HS-5 (cell line): ENCODE measurements around the gene KRT82.
"Not testable (repeated sequence)": the region's sequence is repeated elsewhere in the genome, so short reads cannot be mapped to it uniquely, and the experiment has no call there.

Experiments used
- DNase-seq: peaks from one replicate; pipeline ENCODE4 v3.0.0-alpha.2; 2012; ENCODE audit warnings: low read depth

Gene KRT82

GRCh38 chr12:52410589-52411248 lies 4.6 kb upstream of the KRT82 start:
- DNase-seq: not testable (repeated sequence)

GRCh38 chr12:52407918-52408317 lies 1.8 kb upstream of the KRT82 start:
- DNase-seq: no peak

- DNase-seq: no peak
These were observed 1.2 kb downstream of the KRT82 start for GRCh38 chr12:52404951-52405350.

GRCh38 chr12:52403561-52403960 lies 2.6 kb downstream of the KRT82 start:
- no peak for DNase-seq

GRCh38 chr12:52402873-52403540 lies 3.1 kb downstream of the KRT82 start:
- no peak for DNase-seq

- no peak for DNase-seq
These were observed 3.8 kb downstream of the KRT82 start for GRCh38 chr12:52402377-52402776.

GRCh38 chr12:52401926-52402325 lies 4.2 kb downstream of the KRT82 start:
- no peak for DNase-seq

GRCh38 chr12:52401526-52401925 lies 4.6 kb downstream of the KRT82 start:
- DNase-seq: no peak

- DNase-seq: no peak
These were observed 5.2 kb downstream of the KRT82 start for GRCh38 chr12:52400906-52401305.

- no peak for DNase-seq
These were observed 6.4 kb downstream of the KRT82 start for GRCh38 chr12:52399756-52400155.

GRCh38 chr12:52398176-52398575 lies 8.0 kb downstream of the KRT82 start:
- DNase-seq: no peak

GRCh38 chr12:52396656-52397055 lies 9.5 kb downstream of the KRT82 start:
- no peak for DNase-seq

- no peak for DNase-seq
These were observed 10.2 kb downstream of the KRT82 start for GRCh38 chr12:52395761-52396434.

- DNase-seq: no peak
These were observed 11.2 kb downstream of the KRT82 start for GRCh38 chr12:52394836-52395405.

- DNase-seq: no peak
These were observed 13.6 kb downstream of the KRT82 start for GRCh38 chr12:52392465-52393007.

GRCh38 chr12:52391618-52392002 lies 14.5 kb downstream of the KRT82 start:
- DNase-seq: no peak

- no peak for DNase-seq
These were observed 15.2 kb downstream of the KRT82 start for GRCh38 chr12:52390739-52391617.

GRCh38 chr12:52389313-52390207 lies 16.6 kb downstream of the KRT82 start:
- DNase-seq: no peak

- DNase-seq: no peak
These were observed 18.3 kb downstream of the KRT82 start for GRCh38 chr12:52387859-52388258.

- no peak for DNase-seq
These were observed 20.9 kb downstream of the KRT82 start, which contains the start of gene KRT84 for GRCh38 chr12:52385226-52385702. KRT84 (minus strand) TSS chr12:52385652; CDS start chr12:52385585, 67 bp downstream.
